HTERT RPE-1 (cell line): ENCODE data around the gene PIGT.

Experiments used
- in situ Hi-C: fragments of 300-500 bp; cut with MboI; formaldehyde crosslinking; loops from 4 replicates; pipeline ENCODE4 v1.14.3; 2020; ENCODE audit warnings: low sequenced_read_pairs

PIGT gene

DNA sequence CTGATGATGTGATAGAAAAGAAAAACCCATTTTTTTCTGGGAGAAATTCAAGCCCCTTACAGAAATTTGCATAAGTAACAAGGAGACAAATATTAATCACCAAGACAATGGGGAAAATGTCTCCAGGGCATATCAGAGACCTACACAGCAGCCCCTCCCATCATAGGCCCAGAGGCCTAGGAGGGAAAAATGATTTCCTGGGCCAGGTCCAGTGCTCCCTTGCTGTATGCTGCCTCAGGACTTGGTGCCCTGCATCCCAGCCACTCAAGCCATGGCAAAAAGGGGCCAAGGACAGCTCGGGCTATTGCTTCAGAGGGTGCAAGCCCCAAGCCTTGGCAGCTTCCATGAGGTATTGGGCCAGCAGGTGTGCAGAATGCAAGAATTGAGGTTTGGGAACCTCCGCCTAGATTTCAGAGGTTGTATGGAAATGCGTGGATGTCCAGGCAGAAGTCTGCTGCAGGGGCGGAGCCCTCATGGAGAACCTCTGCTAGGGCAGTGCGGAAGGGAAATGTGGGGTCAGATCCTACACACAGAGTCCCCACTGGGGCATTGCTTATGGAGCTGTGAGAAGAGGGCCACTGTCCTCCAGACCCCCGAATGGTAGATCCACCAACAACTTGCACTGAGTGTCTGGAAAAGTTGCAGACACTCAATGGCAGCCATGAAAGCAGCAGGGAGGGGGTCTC, 15.5 kb upstream of the PIGT start:
- in situ Hi-C loops, result no loop called here

DNA sequence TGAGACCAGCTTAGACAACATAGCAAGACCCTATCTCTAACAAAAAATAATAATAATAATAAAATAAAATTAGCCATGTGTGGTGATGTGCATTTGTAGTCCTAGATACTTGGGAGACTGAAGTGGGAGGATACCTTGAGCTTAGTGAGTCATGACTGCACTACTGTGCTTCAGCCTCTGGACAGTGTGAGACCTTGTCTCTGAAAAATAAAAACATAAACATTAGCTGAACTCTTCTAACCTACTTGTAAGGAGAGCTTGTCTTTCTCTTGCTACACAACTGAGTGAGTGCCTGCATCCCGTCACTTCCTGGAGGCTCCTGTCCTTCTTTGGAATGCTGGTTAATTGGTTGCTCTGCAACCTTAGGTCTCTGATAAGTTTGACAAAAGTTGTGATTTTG, 13.0 kb upstream of the PIGT start:
- in situ Hi-C loops, result no loop called here

DNA sequence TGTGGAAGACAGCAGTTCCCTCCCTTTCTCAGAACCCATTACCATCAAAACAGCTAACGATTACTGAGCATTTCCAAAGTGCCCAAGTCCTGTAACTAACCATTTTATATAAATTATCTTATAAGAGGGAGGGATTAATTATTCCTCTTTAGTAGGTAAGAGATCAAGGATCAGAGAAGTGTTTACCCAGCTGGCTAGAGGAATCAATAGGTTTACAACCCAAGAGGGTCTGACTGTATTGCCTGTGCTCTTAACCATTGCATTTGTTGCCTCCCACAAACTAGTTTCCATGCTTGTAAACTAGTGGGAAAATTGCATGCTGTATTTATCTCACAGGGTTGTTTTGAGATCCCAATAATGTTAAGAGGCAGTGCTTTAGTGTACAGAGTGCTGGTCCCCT, 11.5 kb upstream of the PIGT start:
- in situ Hi-C loops, result no loop called here

DNA sequence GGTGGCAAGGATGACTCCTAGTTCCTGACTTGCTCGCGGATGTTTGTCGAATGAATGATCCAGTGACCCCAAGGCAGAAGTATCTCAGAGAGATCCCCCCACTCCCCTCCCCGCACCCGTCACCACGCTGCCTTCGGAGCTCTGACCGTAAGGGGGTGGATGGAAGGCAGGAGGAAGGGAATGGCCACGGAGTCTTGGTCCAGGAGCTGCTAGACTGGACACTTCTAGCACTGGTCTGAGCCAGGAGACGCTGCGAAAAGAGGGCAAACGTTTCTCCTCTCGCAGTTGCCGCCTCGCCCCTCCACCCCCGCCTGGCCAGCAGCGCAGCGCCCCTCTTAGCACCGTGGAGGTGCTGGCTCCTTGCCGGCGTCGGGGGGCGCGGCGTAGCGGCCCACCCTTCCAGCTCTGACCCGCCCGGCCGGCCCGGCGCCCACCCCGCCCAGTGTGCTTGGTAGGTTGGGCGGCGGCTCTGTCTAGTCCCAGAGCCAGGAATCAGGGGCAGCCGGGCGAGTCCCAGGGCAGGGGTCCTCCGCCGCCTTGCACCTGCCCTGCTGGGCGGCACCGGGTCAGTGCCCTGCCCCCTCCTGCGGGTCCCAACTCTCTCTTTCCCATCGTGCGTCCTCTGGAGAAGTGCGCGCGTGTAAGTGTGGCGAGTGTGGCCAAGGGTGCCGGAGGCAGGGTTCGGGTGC, 10.2 kb upstream of the PIGT start:
- in situ Hi-C loops, result no loop called here

DNA sequence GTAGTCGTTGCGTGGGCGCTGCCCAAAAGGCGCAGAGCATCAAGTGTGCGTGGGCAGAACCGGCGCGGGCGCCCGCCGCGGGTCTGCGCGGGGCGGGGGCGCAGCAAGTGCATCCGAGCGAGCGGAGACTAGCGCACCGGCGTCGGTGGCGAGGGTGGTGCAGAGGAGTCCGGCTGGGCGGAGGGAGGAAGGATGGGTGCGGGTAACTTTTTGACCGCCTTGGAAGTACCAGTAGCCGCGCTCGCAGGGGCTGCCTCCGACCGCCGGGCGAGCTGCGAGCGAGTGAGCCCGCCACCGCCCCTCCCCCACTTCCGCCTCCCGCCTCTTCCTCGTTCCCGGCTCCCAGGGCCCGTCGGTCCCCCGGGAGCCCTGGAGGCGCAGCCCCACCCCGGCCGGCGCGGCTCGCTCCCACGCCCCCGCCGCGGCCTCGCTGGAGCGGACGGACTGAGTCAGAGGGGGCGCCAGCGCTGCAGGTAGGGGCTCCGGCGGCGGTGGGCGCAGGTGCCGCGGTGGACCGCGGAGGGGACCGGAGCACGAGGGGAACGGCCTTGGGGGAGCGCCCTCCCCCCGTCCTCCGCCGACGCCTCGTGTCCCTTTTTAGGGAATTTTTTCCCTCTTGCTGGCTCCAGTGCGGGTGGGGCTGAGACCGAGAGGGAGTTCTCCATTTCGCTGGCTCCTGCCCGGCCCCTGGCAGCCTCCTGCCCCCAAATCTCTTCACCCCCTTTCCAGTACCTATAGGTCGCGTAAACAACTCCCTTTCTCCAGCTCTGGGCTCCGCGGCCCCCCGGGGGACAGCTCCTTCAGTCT, 9.5 kb upstream of the PIGT start:
- in situ Hi-C loops, result no loop called here

DNA sequence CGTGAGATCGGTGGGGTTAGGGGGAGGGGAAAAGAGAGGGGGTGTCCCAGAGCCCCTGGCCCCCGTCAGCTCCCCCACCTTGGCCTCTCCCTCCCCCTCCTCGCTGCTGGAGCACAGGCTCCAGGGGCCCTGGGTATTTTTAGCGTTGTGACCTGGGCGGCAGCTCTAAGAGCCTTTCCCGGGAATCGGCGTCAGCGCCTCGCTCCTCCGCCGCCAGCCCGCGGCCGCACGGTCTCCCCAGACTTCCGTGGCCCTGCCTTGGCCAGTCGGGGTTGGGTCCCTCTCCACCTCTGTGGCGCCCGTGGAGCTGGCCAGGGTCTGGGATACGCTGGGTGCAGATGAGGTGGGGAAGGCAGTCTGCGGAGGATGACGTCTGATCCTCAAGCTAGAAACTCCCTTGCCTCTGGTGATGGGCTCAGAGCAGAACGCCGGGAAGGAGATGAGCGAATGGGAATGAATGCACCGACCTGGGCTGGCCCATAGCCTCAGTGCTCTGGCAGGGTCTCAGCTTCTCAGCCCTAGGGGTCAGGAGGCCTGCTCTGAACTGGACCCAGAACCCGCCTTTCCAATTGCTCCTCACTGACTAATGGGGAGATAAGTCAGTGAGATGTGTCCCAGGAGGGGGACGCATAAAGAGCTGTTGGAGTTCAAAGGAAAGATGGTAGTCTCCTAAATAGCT, 8.7 kb upstream of the PIGT start:
- in situ Hi-C loops, result no loop called here

DNA sequence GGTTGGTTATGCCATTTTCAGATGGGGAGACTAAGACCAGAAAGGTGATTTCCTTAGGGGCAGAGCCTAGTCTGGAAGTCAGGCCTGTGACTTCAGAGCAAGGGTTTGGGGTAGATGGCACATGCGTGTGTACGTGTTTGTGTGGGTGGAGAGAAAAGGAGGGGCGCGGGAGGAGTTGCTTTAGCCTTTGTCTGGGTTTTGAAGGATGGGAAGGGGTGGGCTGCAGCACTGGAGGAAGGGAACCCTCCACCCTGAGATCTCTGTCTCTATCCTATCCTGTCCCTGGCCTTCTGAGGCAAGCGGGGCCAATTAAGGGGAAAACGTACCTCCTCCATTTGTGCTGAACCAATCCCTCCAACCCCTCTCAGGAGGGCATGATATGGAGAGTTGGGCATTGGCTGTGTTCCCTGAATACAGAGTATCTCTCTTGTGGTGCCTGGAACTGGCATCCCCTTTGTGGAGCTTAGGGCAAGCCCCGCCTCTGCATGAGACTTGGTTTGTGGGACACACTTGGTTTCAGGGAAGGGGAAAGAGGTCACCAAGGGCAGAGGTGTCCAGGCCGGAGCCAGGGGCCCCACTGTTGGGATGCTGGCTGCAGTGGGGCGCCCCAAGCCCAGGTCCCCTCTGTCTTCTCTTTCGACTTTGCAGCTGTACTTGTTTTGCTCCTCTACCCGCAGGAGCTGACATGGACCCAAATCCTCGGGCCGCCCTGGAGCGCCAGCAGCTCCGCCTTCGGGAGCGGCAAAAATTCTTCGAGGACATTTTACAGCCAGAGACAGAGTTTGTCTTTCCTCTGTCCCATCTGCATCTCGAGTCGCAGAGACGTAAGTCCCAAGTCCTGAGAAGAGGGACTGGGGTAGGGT, 7.9 kb upstream of the PIGT start, which contains the start of gene DBNDD2:
DBNDD2 (plus strand) TSS at position 507 of the 863 bp plus-strand sequence; CDS start at position 686, 179 bp downstream.
- in situ Hi-C loops, result no loop called here

DNA sequence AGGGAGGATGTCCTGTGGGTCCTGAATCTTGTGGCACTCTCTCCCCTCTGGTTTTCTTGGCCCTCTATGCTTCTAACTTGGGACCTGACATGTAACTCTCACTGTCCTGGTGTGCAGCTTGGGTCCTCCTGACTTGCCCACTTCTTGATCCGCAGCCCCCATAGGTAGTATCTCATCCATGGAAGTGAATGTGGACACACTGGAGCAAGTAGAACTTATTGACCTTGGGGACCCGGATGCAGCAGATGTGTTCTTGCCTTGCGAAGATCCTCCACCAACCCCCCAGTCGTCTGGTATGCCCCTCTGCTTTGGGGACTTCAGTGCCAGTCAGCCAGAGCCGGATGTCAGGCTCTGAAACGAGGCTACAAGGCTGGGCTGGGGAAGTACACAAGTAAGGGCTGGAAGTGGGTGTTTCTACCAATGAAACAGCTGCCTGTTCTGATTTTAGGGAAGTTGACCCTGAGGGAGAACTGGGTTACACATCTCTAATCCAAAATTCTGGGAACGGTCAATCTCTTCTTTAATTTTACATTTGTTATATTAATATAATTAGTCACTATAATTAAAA, 7.2 kb upstream of the PIGT start:
- in situ Hi-C loops, result no loop called here

DNA sequence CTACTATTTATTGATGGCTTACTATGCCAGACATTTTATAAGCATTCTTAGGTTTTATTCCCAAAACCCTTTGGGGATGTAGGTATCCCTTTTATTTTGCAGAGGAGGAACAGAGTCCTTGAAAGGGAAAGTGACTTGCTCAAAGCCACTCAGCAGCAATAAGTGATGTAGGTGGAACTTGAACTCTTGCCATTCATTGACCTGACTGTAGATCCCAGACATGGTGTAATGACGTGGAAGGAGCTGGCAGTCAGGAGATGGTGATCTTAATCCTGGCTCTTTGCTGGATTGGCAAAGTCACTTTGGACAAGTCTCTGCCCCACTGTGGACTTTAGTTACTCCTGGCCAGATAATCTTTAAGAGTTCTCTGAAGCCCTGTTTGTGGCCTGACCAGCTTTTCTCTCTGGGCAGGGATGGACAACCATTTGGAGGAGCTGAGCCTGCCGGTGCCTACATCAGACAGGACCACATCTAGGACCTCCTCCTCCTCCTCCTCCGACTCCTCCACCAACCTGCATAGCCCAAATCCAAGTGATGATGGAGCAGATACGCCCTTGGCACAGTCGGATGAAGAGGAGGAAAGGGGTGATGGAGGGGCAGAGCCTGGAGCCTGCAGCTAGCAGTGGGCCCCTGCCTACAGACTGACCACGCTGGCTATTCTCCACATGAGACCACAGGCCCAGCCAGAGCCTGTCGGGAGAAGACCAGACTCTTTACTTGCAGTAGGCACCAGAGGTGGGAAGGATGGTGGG, 6.2 kb upstream of the PIGT start:
- in situ Hi-C loops, result no loop called here

DNA sequence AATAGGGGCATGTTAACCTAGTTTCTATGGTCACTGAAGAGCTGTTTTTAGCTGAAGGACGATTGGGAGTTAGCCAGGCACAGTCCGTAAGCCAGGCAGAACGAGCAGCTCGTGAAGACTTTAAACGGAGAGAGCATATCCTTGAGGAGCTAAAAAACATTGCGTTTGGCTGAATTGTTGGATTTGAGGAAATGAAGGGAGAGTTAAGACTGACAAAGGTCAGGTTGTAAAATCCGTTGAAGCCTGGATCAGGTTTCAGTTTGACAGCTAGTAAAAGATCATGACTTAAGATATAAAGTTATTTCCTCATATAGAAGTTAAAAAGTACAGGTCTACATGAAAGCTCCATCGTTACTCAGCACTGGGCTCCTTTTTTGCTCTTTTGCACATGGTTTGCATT, 5.1 kb upstream of the PIGT start:
- in situ Hi-C loops, result no loop called here

DNA sequence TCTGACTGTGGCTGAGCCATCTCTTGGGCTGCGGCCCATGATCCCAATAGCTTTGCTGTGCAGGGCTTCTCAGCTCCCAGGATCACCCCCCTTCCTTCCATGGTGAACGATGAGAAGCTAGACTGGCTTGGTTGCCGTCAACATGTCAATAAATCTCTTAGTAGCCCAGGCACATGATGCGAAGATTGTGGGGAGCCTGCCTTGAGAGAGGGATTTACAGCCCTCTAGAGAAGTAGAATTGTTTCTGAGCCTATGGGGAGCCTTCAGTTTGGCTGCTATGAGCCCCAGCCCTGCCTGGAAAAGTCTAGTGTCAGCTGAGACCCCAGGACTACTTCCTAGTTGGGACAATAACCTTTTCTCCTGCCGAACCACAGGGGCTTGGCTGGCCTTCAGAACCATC, 3.3 kb upstream of the PIGT start:
- in situ Hi-C loops, result no loop called here

DNA sequence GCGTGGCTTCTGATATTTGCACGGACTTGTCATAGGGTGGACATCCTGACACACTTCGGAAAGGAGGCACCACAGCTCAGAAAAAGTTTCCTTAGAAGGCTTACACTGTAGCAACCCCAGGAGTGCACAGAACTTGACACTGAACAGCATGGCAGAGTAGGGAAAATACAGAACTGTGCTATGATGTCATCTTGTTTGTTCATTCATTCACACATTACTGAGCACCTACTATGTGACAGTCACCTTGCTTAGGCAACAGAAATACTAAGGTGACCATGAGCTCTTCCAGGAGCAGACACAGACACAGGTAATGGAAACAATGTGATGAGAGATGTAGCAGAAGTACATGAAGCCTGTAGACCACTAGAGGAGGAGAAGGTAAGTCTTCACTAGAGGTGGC, 2.5 kb upstream of the PIGT start:
- in situ Hi-C loops, result no loop called here

DNA sequence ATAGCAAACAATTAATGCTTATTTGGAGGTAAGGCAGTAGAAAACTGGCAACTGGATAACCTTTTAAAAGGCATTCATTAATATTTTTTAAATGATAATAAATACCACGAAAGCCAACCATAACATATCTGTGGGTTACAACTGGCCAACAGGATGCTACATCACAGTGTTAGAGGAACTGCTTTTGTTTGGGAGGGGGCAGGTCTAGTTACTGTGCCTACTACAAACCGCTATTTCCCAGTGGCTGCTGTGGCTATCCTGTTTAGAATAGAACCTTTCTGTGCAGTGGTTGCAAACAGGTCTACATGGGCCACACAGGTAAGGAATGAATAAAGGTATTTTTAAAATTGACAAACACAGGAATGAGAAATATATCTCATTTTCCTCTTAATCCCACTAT, 976 bp downstream of the PIGT start:
- in situ Hi-C loops, result no loop called here

DNA sequence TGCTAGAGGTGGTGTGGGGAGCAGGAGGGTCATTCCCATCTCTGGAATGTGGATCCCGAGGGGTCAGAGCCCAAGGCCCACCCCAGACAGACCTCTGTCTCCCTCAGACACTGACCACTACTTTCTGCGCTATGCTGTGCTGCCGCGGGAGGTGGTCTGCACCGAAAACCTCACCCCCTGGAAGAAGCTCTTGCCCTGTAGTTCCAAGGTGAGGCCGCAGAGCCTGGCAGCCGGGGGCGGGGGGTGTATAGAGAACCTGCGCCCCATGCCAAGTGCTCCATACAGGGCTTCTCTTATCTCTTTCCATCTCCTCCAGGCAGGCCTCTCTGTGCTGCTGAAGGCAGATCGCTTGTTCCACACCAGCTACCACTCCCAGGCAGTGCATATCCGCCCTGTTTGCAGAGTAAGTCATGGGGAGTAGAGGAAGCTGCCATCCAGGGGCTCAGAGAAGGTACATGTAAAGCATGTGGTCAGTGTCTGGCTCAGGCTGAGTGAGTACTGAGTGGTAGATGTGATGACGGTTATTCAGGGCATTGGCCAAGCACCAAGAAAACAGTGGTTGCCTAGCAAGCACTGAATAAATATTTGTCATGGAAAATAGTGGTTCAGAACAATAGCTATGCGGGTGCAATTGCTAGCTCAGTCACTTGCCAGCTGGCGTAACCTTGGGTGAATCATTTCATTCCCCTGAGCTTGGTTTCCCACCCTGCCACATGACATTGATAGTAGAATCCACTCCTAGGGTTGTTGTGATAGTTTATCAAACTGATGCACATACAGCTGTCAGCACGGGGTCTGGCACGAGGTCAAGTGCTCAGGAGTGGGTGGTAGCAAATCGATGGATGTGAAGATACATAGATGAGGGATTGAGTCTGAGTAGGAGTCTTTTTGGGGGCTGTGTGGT, 3.5 kb downstream of the PIGT start:
- in situ Hi-C loops, result no loop called here

DNA sequence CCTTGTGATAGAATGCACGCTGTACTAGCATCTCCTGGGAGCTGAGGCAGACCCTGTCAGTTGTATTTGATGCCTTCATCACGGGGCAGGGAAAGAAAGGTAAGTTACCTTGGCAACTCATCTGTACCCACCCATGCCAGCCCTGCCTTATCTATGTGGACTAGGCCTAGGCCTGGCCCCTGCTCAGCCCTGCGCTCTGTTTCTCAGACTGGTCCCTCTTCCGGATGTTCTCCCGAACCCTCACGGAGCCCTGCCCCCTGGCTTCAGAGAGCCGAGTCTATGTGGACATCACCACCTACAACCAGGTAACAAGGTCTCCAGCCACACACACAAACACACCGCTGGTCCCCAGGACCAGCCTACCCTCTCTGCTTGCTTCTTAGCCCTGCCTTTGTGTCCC, 4.2 kb downstream of the PIGT start:
- in situ Hi-C loops, result no loop called here

DNA sequence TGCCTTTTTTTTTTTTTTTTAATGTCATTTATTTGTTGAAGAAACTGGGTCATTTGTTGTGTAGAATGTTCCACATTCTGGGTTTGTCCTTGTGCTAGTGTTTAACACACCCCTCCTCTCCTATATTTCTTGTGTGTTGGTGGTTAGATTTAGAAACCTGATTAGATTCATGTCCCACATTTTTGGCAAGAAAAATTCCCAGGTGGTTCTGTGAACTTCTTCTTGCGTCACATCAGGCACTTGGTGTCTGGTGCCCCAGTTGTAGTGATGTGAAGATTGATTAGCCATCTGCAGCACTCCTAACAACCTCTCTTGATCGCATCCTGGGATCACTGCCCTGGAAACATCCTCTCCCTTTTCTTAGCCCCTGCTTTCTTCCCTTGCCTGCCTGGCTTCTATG, 7.8 kb downstream of the PIGT start:
- in situ Hi-C loops, result no loop called here

DNA sequence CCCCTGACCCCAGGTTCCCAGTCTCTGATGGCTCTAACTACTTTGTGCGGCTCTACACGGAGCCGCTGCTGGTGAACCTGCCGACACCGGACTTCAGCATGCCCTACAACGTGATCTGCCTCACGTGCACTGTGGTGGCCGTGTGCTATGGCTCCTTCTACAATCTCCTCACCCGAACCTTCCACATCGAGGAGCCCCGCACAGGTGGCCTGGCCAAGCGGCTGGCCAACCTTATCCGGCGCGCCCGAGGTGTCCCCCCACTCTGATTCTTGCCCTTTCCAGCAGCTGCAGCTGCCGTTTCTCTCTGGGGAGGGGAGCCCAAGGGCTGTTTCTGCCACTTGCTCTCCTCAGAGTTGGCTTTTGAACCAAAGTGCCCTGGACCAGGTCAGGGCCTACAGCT, 9.6 kb downstream of the PIGT start:
- in situ Hi-C loops, result no loop called here

DNA sequence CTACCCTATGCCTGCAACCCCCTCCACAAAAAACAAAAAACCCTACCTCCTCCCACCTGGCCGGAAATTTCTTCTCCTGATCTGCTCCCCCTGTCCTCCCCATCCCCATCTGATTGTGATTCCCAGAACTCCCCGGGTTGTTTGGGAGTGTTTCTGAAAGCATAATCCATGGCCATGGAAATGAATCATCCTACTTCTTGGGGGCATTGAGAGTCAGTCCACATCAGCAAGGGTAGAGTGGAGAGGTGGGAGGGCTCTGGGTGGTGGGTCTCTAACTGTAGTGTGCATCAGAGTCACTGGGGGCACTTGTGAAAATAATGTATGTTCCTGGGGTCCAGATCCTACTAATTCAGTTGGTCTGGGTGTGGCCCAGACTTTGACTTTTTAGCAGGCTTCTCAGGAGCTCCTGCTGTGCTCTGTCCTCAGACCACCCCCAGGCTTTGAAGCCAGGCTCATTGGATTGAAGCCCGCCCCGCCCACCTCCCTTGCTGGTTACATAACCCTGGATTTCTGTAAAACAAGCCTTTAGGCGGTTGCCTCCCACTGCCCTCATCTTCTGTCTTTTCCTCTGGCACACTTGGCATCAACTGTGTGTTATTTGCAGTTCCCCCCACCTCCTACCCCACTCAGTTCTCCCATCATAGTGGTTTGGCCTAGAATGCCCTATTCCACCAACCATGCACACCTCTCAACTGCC, 10.5 kb downstream of the PIGT start:
- in situ Hi-C loops, result no loop called here
